ENCODE results near the gene VPS26C. TPM values are rescaled to one million over a fixed set of nuclear protein-coding genes. Genes with fewer than 3 reads are reported as not detected.

The VPS26C gene
- total and polyA plus RNA-seq, 2 of the 13 experiments (the other 11 are each of a cell fraction or from before 2014, with no cell fraction given): 30.3 to 39.7 TPM

GRCh38 chr21:37257967-37258877 is 8.9 kb downstream of the VPS26C start (continued):
- TF ChIP-seq, protein P1, sequence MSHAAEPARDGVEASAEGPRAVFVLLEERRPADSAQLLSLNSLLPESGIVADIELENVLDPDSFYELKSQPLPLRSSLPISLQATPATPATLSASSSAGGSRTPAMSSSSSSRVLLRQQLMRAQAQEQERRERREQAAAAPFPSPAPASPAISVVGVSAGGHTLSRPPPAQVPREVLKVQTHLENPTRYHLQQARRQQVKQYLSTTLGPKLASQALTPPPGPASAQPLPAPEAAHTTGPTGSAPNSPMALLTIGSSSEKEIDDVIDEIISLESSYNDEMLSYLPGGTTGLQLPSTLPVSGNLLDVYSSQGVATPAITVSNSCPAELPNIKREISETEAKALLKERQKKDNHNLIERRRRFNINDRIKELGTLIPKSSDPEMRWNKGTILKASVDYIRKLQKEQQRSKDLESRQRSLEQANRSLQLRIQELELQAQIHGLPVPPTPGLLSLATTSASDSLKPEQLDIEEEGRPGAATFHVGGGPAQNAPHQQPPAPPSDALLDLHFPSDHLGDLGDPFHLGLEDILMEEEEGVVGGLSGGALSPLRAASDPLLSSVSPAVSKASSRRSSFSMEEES (CRISPR knock-in tag; IDR thresholded peaks at IDR 0.05): peak; percentile 13; the same call in 1 of the 2 replicates
- peak; percentile 40; the same call in 1 of the 2 replicates for TF ChIP-seq IKZF5 (CRISPR knock-in tag; IDR thresholded peaks at IDR 0.05)
- TF ChIP-seq ZNF891 (CRISPR knock-in tag; IDR thresholded peaks at IDR 0.05): peak; percentile 44; the same call in 1 of the 2 replicates
- peak; percentile 72 for TF ChIP-seq KDM2A (CRISPR knock-in tag; IDR thresholded peaks at IDR 0.05; ENCODE audit: borderline replicate concordance, low read depth)
- no peak for TF ChIP-seq ATF7 (IDR thresholded peaks at IDR 0.05)
- TF ChIP-seq ATF7 (CRISPR knock-in tag; IDR thresholded peaks at IDR 0.05): no peak; the same call in 1 of the 2 replicates
- peak; percentile 91 for TF ChIP-seq E2F1 (CRISPR knock-in tag; IDR thresholded peaks at IDR 0.05)
- TF ChIP-seq POLR2AphosphoS5 (IDR thresholded peaks at IDR 0.05; ENCODE audit: low read depth, low read length): peak; percentile 87
- no peak for TF ChIP-seq ZBTB3 (CRISPR knock-in tag; IDR thresholded peaks at IDR 0.05; ENCODE audit: borderline replicate concordance, low read depth)
- TF ChIP-seq SPEN (CRISPR knock-in tag; IDR thresholded peaks at IDR 0.05; ENCODE audit: low read depth): peak; percentile 78
- TF ChIP-seq DNMT3B (CRISPR knock-in tag; conservative IDR thresholded peaks at IDR 0.05): no peak
- peak; percentile 28 for TF ChIP-seq FOXO1 (CRISPR knock-in tag; IDR thresholded peaks at IDR 0.05)
- 0 out of 2 replicates have a peak, but pooled peaks have one; percentile 18 for TF ChIP-seq CSRNP1 (CRISPR knock-in tag; IDR thresholded peaks at IDR 0.05)
- TF ChIP-seq NFYB (CRISPR knock-in tag; IDR thresholded peaks at IDR 0.05): peak; percentile 37; the same call in 1 of the 2 replicates
- no peak for TF ChIP-seq SMARCC2 (IDR thresholded peaks at IDR 0.05)
- 0 out of 2 replicates have a peak, but pooled peaks have one; percentile 15 for TF ChIP-seq ZBTB37 (CRISPR knock-in tag; IDR thresholded peaks at IDR 0.05)
- peak; percentile 5; the same call in 1 of the 2 replicates for TF ChIP-seq ZNF652 (CRISPR knock-in tag; IDR thresholded peaks at IDR 0.05; ENCODE audit: borderline replicate concordance, low read depth)
- TF ChIP-seq E2F5 (CRISPR knock-in tag; conservative IDR thresholded peaks at IDR 0.05): peak; percentile 80
- TF ChIP-seq TARDBP (CRISPR knock-in tag; IDR thresholded peaks at IDR 0.05): peak; percentile 40; the same call in 1 of the 2 replicates
- peak; percentile 76 for TF ChIP-seq ATF1 (CRISPR knock-in tag; IDR thresholded peaks at IDR 0.05)
- peak; percentile 40; the same call in 1 of the 2 replicates for TF ChIP-seq ZFP90 (CRISPR knock-in tag; IDR thresholded peaks at IDR 0.05; ENCODE audit: borderline replicate concordance)

Measured in HepG2 (cell line).